ENCODE results near the gene BACH2. TPM values are rescaled to one million over a fixed set of nuclear protein-coding genes. Genes with fewer than 3 reads are reported as not detected.

The BACH2 gene
- total and polyA plus RNA-seq, 2 experiments from 2014 or later, result 1.6 to 5.7 TPM

- H3K27ac Mint-ChIP-seq, result no peak overlapping the region
- no peak overlapping the region for H3K4me3 Mint-ChIP-seq
- H3K27ac ChIP-seq (ENCODE audit: low read depth), result no peak overlapping the region
- no peaks in the 10 kb centered on the region for H3K36me3 ChIP-seq (ENCODE audit: insufficient read depth)
- DNase-seq (ENCODE audit: low spot score), result no peak
- H3K36me3 Mint-ChIP-seq (ENCODE audit: low read depth), result no peaks in the 10 kb centered on the region
- H3K9me3 Mint-ChIP-seq, result peaks cover 2% of the 10 kb centered on the region; the same call in 1 of the 3 replicates
- TF ChIP-seq REST (IDR thresholded peaks at IDR 0.05; ENCODE audit: unreplicated experiment), result no peak
- no peak for TF ChIP-seq STAT1 (IDR thresholded peaks at IDR 0.05; ENCODE audit: unreplicated experiment)
- no peak for TF ChIP-seq POLR2AphosphoS5 (IDR thresholded peaks at IDR 0.05; ENCODE audit: low read depth)
- TF ChIP-seq, protein P1, sequence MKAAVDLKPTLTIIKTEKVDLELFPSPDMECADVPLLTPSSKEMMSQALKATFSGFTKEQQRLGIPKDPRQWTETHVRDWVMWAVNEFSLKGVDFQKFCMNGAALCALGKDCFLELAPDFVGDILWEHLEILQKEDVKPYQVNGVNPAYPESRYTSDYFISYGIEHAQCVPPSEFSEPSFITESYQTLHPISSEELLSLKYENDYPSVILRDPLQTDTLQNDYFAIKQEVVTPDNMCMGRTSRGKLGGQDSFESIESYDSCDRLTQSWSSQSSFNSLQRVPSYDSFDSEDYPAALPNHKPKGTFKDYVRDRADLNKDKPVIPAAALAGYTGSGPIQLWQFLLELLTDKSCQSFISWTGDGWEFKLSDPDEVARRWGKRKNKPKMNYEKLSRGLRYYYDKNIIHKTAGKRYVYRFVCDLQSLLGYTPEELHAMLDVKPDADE (IDR thresholded peaks at IDR 0.05), result no peak
- TF ChIP-seq, protein P2, sequence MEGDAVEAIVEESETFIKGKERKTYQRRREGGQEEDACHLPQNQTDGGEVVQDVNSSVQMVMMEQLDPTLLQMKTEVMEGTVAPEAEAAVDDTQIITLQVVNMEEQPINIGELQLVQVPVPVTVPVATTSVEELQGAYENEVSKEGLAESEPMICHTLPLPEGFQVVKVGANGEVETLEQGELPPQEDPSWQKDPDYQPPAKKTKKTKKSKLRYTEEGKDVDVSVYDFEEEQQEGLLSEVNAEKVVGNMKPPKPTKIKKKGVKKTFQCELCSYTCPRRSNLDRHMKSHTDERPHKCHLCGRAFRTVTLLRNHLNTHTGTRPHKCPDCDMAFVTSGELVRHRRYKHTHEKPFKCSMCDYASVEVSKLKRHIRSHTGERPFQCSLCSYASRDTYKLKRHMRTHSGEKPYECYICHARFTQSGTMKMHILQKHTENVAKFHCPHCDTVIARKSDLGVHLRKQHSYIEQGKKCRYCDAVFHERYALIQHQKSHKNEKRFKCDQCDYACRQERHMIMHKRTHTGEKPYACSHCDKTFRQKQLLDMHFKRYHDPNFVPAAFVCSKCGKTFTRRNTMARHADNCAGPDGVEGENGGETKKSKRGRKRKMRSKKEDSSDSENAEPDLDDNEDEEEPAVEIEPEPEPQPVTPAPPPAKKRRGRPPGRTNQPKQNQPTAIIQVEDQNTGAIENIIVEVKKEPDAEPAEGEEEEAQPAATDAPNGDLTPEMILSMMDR (conservative IDR thresholded peaks at IDR 0.05; ENCODE audit: low read depth in 2 of 2), result no peak
- no peak for TF ChIP-seq EZH2phosphoT487 (IDR thresholded peaks at IDR 0.05; ENCODE audit: unreplicated experiment)
- no peak for TF ChIP-seq CREB1 (CRISPR knock-in tag; IDR thresholded peaks at IDR 0.05; ENCODE audit: low read depth)
- no peak for TF ChIP-seq NANOG (IDR thresholded peaks at IDR 0.05; ENCODE audit: borderline replicate concordance)
- no peak for TF ChIP-seq ZNF114 (CRISPR knock-in tag; IDR thresholded peaks at IDR 0.05)
- H3K27me3 ChIP-seq (ENCODE audit: insufficient read depth), result no peaks in the 10 kb centered on the region
- no peaks in the 10 kb centered on the region for H3K79me2 ChIP-seq (replicated peaks; ENCODE audit: insufficient read depth)
- H3F3A ChIP-seq (replicated peaks; ENCODE audit: low read depth), result no peaks in the 10 kb centered on the region
- H3K27me3 Mint-ChIP-seq (ENCODE audit: insufficient read depth, low read depth, poor library complexity), result peaks cover 1% of the 10 kb centered on the region
- no peaks in the 10 kb centered on the region for H3K4me1 ChIP-seq (ENCODE audit: insufficient read depth)
- no peak overlapping the region for H3K4me2 ChIP-seq
- H3K4me3 ChIP-seq, result no peak overlapping the region
- no peaks in the 10 kb centered on the region for H4K20me1 ChIP-seq (replicated peaks; ENCODE audit: insufficient read depth)
- ATAC-seq, result no peak
- no peaks in the 10 kb centered on the region for H3K9me2 ChIP-seq (ENCODE audit: insufficient read depth)
- no peak overlapping the region for H2AFZ ChIP-seq
- peaks cover 5% of the 10 kb centered on the region for H3K4me1 Mint-ChIP-seq
These were observed 188.8 kb downstream of the BACH2 start for GRCh38 chr6:90107771-90108282.

GRCh38 chr6:90107371-90107770 lies 189.3 kb downstream of the BACH2 start:
- H3K27ac Mint-ChIP-seq, result no peak overlapping the region
- TF ChIP-seq STAT1 (IDR thresholded peaks at IDR 0.05; ENCODE audit: unreplicated experiment) (no peak), JUNB (IDR thresholded peaks at IDR 0.05; ENCODE audit: unreplicated experiment) (no peak), NANOG (IDR thresholded peaks at IDR 0.05; ENCODE audit: borderline replicate concordance) (no peak), POLR2AphosphoS5 (IDR thresholded peaks at IDR 0.05; ENCODE audit: low read depth) (no peak), EZH2 (IDR thresholded peaks at IDR 0.05; ENCODE audit: low read depth, unreplicated experiment) (no peak), CREB1 (CRISPR knock-in tag; IDR thresholded peaks at IDR 0.05; ENCODE audit: low read depth) (no peak)
- TF ChIP-seq, protein P1 (IDR thresholded peaks at IDR 0.05), result no peak
- TF ChIP-seq, protein P2 (conservative IDR thresholded peaks at IDR 0.05; ENCODE audit: low read depth in 2 of 2), result no peak

More at GRCh38 chr6:90107371-90107770, 189.3 kb downstream of the BACH2 start:
- Mint-ChIP-seq H3K4me3 (no peak overlapping the region), H3K36me3 (ENCODE audit: low read depth) (no peaks in the 10 kb centered on the region), H3K4me1 (peaks cover 5% of the 10 kb centered on the region), H3K9me3 (no peaks in the 10 kb centered on the region), H3K27me3 (ENCODE audit: insufficient read depth, low read depth, poor library complexity) (peaks cover 1% of the 10 kb centered on the region)
- no peaks in the 10 kb centered on the region for H3K9me2 ChIP-seq (ENCODE audit: insufficient read depth)
- H4K20me1 ChIP-seq (replicated peaks; ENCODE audit: insufficient read depth), result no peaks in the 10 kb centered on the region
- DNase-seq (ENCODE audit: low spot score) (no peak), ATAC-seq (no peak)
- H3F3A ChIP-seq (replicated peaks; ENCODE audit: low read depth), result no peaks in the 10 kb centered on the region
- no peak overlapping the region for H2AFZ ChIP-seq
- H3K27ac ChIP-seq (ENCODE audit: low read depth), result no peak overlapping the region
- no peak overlapping the region for H3K4me2 ChIP-seq
- H3K27me3 ChIP-seq (ENCODE audit: insufficient read depth), result no peaks in the 10 kb centered on the region
- no peak overlapping the region for H3K4me3 ChIP-seq
- no peaks in the 10 kb centered on the region for H3K79me2 ChIP-seq (replicated peaks; ENCODE audit: insufficient read depth)
- H3K4me1 ChIP-seq (ENCODE audit: insufficient read depth), result no peaks in the 10 kb centered on the region
- no peaks in the 10 kb centered on the region for H3K36me3 ChIP-seq (ENCODE audit: insufficient read depth)

All from GM23338 (cell line).